Cardiac septum (tissue), 1 donor: Measurements from ENCODE around the gene TRMT10B. TPM values are rescaled to one million over a fixed set of nuclear protein-coding genes. Genes with fewer than 3 reads are reported as not detected.
"Not testable (repeated sequence)": the region's sequence is repeated elsewhere in the genome, so short reads cannot be mapped to it uniquely, and the experiment has no call there.

Source experiments
- DNase-seq: peaks from one replicate; pipeline ENCODE4 v3.0.0-alpha.2; 2020; ENCODE audit warnings: low spot score
- intact Hi-C: fragments of 100-400 bp; cut with DNase I; formaldehyde crosslinking; loops from one replicate; pipeline ENCODE4 v1.14.0; 2022
- total RNA-seq: library from RNA; stranded (reverse); fragmentation: NEBNext Ultra II Directional; extraction: Animal tissue kit (Norgen Biotek cat#: 25700); gene quantifications from one replicate; pipeline ENCODE4 v1.2.1, GENCODE V29; 2021
- donor health status: DM: no; HTN: no; CAD: no.

TRMT10B gene
- total RNA-seq, 1 donor from 2014 or later, result 4.5 TPM

- intact Hi-C loops, result loop anchor here (5.0 to 10.0 kb wide), 3 partner anchors 163 to 655 kb away; no protein-coding TSS in a partner anchor
- no peak for DNase-seq
These were observed 6.3 kb upstream of the TRMT10B start for GRCh38 chr9:37747271-37747753.

- intact Hi-C loops, result loop anchor here (5.0 to 10.0 kb wide), 3 partner anchors 164 to 653 kb away; no protein-coding TSS in a partner anchor
- no peak for DNase-seq
These were observed 4.5 kb upstream of the TRMT10B start for GRCh38 chr9:37749129-37749528.

DNA sequence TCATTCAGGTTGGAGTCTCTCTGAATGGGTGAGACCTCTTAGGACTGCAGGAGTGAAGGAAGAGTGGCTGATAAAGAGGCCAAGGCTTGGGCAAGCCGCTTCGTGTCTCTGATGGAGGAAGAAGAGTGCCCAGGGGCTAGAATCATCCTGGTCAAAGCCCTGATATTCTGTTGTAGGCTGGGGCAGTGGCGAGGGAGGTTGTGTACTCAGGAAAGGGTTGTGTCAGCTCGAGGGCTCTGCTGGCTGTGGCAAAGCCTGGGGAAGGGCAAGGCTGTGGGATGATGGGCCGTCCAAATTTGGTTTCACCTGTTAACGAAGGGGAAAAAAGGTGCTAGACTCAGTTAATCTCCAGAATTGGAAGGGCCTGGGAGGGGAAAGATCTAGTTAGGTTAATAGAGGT, 2.4 kb upstream of the TRMT10B start:
- DNase-seq, result no peak
- intact Hi-C loops, result no loop called here

DNA sequence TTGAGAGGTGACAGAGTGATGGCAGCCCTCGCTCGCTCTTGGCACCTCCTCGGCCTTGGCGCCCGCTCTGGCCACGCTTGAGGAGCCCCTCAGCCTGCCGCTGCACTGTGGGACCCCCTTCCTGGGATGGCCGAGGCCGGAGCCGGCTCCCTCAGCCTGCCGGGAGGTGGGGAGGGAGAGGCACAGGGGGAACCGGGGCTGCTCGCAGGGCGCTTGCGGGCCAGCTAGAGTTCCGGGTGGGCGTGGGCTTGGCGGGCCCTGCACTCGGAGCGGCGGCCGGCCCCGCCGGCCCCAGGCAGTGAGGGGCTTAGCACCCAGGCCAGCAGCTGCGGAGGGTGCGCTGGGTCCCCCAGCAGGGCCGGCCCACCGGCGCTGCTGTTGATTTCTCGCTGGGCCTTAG, 1.9 kb upstream of the TRMT10B start:
- DNase-seq, intact Hi-C loops: not testable (repeated sequence)

GRCh38 chr9:37752112-37752511, 1.5 kb upstream of the TRMT10B start:
- intact Hi-C loops, DNase-seq: not testable (repeated sequence)

DNA sequence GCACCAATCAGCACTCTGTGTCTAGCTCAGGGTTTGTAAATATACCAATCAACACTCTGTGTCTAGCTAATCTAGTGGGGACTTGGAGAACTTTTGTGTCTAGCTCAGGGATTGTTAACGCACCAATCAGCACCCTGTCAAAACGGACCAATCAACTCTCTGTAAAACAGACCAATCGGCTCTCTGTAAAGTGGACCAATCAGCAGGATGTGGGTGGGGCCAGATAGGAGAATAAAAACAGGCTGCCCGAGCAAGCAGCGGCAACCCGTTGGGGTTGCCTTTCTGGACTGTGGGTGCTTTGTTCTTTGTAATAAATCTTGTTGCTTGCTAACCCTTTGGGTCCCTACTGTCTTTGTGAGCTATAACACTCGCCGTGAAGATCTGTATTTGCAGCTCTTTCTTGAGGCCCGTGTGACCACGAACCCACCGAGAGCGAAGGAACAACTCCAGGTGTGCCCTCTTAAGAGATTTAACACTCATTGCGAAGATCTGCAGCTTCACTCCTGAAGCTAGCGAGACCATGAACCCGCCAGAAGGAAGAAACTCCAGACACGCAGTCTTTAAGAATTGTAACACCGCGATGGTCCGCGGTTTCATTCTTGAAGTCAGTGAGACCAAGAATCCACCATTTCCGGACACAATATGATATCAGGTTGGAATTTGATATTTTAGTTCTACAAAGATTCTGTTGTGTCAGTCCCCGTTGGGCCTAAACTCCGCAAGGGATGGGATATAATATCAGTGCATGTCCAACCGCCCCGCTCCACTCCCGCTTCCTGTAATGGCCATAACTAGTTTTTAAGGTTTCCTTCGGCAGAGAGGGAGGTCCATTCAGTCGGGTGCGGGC, 740 bp upstream of the TRMT10B start:
- intact Hi-C loops, result no loop called here
- no peak for DNase-seq

GRCh38 chr9:37758747-37759146, 5.1 kb downstream of the TRMT10B start:
- intact Hi-C loops, result no loop called here
- DNase-seq, result no peak

- intact Hi-C loops, result no loop called here
- DNase-seq, result no peak
These were observed 7.0 kb downstream of the TRMT10B start for GRCh38 chr9:37760416-37761161.

GRCh38 chr9:37761511-37761910, 7.9 kb downstream of the TRMT10B start:
- no peak for DNase-seq
- intact Hi-C loops, result no loop called here

DNA sequence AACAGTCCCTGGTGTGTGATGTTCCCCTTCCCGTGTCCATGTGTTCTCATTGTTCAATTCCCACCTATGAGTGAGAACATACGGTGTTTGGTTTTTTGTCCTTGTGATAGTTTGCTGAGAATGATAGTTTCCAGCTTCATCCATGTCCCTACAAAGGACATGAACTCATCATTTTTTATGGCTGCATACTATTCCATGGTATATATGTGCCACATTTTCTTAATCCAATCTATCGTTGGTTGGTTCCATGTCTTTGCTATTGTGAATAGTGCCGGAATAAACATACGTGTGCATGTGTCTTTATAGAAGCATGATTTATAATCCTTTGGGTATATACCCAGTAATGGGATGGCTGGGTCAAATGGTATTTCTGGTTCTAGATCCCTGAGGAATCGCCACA, 11.7 kb downstream of the TRMT10B start:
- DNase-seq, intact Hi-C loops: not testable (repeated sequence)

DNA sequence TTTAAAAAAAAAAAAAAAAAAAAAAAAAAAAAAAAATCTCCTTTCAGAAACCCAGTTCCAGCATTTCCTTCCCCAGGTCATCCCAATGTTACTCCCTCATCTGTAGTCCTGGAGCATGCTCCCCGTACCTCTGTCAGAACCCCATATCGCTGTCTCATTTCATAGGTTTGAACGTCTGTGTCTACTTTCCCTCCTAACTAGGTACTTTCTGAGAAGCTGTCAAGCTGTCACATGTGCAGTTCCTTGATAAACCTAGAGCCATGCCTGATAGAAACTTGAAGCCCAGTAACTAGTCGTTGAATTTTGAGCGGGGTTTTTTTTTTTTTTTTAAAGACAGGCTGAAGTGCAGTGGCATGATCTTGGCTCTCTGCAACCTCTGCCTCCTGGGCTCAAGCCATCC, 15.7 kb downstream of the TRMT10B start:
- DNase-seq, result no peak
- intact Hi-C loops, result no loop called here

DNA sequence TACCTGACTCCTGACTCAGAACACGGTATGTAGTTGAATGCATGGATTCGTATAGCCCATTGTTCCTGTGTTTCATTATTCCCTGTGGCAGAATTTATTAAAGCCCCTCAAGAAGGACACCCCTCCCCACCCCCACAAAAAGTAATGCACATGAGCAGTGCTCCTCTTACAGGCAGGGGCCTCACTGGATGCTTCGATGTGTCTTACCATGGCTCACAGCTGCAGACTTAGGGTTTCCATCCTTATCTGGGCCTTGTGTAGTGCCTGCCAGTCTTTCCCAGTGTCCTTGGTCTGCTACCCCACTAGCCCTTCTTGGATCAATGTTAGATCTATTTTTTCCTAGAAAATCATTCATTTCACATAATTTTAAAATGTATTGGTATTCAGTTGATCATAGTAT, 16.4 kb downstream of the TRMT10B start:
- no peak for DNase-seq
- intact Hi-C loops, result no loop called here

GRCh38 chr9:37775216-37775919, 21.8 kb downstream of the TRMT10B start:
- no peak for DNase-seq
- intact Hi-C loops, result no loop called here

- intact Hi-C loops, result no loop called here
- no peak for DNase-seq
These were observed 22.7 kb downstream of the TRMT10B start for GRCh38 chr9:37776328-37776727.

GRCh38 chr9:37778534-37778933, 24.9 kb downstream of the TRMT10B start:
- no peak for DNase-seq
- intact Hi-C loops, result no loop called here

DNA sequence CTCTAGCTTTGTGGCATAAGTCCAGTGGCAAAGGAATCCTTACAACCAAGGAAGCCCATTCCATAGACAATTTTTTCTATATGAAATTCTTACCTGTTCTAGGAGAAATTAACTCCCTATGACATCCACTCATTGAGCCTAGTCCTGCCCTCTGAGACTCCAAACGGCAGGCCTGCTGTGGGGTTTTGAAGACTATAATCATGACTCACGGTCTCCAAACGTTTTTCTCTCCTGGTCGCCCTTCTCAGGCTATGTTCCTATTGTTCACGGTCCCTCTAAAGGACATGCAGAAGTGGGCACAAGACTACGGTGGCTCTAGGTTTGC, 30.6 kb downstream of the TRMT10B start:
- DNase-seq, result no peak
- intact Hi-C loops, result loop anchor here (1.0 to 10.0 kb wide), 2 partner anchors 16 to 299 kb away; partner anchors contain the start of genes DCAF10 and POLR1E

- DNase-seq, result peak; percentile 97
- intact Hi-C loops, result loop anchor here (1.0 to 10.0 kb wide), 2 partner anchors 15 to 300 kb away; partner anchors contain the start of genes DCAF10 and POLR1E
These were observed 31.2 kb downstream of the TRMT10B start, which contains the start of gene EXOSC3 for GRCh38 chr9:37784616-37785483. EXOSC3 (minus strand) TSS chr9:37785064; CDS start chr9:37785044, 20 bp downstream.

DNA sequence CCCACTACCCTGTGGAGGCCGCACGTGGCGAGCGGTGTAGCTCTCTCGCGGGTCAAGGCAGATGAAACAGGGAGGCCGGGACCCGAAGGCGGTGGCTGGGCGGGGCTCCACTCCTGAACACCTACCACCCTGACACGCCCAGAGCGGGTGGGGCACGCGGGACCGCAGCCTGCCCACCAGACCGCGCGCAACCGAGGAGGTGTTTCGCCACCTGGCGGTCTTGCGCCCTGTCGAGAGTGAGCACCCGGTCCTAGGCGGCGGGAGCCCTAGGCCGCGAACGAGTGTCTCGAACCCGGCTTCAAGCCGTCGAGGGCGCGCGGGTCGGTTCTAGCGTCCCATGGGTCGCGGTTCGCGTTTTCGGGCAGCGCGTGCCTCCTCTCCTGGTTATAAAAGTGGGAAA, 33.5 kb downstream of the TRMT10B start:
- intact Hi-C loops, result loop anchor here (10.0 kb wide), 1 partner anchor 302 kb away; the partner anchor contains the start of gene POLR1E
- no peak for DNase-seq

- no peak for DNase-seq
- intact Hi-C loops, result loop anchor here (10.0 kb wide), 1 partner anchor 304 kb away; the partner anchor contains the start of gene POLR1E
These were observed 34.7 kb downstream of the TRMT10B start for GRCh38 chr9:37788332-37788731.
